IMR-90 (cell line): ENCODE measurements around the gene LRP5. TPM values are rescaled to one million over a fixed set of nuclear protein-coding genes. Genes with fewer than 3 reads are reported as not detected.

Experiments used
- ATAC-seq: fragments of 200-7000 bp; cut with Tn5 transposase; 2 replicates; pipeline ENCODE4 v1.9.1; 2020; ENCODE audit warnings: low read depth, mild to moderate bottlenecking, moderate library complexity
- BruUV-seq: library from RNA; stranded (reverse); fragments of 400-500 nt; replicated peaks from 2 replicates; lab custom pipeline; 2021; lab: Mats Ljungman, UMichigan
- CTCF ChIA-PET: fragments of 300-600 bp; formaldehyde crosslinking; extraction: SDS; loops from one replicate; lab custom pipeline; 2021; ENCODE audit warnings: antibody characterized with exemption; lab: Yijun Ruan, JAX
- POLR2A ChIA-PET: fragments of 300-600 bp; sonication (Branson Sonifier 250); formaldehyde crosslinking; loops from one replicate; lab custom pipeline; 2022; ENCODE audit warnings: antibody characterized with exemption; ENCODE audit not compliant: unreplicated experiment; lab: Charles Lee
- DNase-seq: peaks from one replicate; pipeline ENCODE4 v3.0.0; 2013
- H2AFZ ChIP-seq: replicated peaks from 2 replicates; pipeline ENCODE3; 2013; ENCODE audit warnings: low read length, mild to moderate bottlenecking; ENCODE audit not compliant: poor library complexity
- H2AK5ac ChIP-seq: 2 replicates; pipeline ENCODE4 v1.6.1; 2013; ENCODE audit warnings: low read depth, low read length, inconsistent platforms
- H2AK9ac ChIP-seq: replicated peaks from 2 replicates; pipeline ENCODE3; 2013; ENCODE audit warnings: mild to moderate bottlenecking, low read depth, low read length, moderate library complexity; ENCODE audit not compliant: poor library complexity
- H2BK120ac ChIP-seq: 2 replicates; pipeline ENCODE4 v1.6.1; 2013; ENCODE audit warnings: low read depth, low read length, inconsistent platforms
- H2BK15ac ChIP-seq: 3 replicates; pipeline ENCODE4 v1.6.1; 2013; ENCODE audit warnings: low read depth, low read length, inconsistent platforms
- H2BK20ac ChIP-seq: 2 replicates; pipeline ENCODE4 v1.6.1; 2013; ENCODE audit warnings: low read depth, mild to moderate bottlenecking, inconsistent platforms, low read length, moderate library complexity
- H2BK5ac ChIP-seq: 2 replicates; pipeline ENCODE4 v1.6.1; 2013; ENCODE audit warnings: mild to moderate bottlenecking, low read depth, low read length, inconsistent platforms; ENCODE audit not compliant: poor library complexity, severe bottlenecking
- H3K14ac ChIP-seq: replicated peaks from 2 replicates; pipeline ENCODE4 v1.6.1; 2013; ENCODE audit warnings: low read depth, low read length, inconsistent platforms
- H3K18ac ChIP-seq: 2 replicates; pipeline ENCODE4 v1.6.1; 2013; ENCODE audit warnings: low read depth, low read length, control low read depth
- H3K23ac ChIP-seq: 2 replicates; pipeline ENCODE4 v1.6.1; 2013; ENCODE audit warnings: low read depth, low read length, inconsistent platforms
- H3K27ac ChIP-seq: 2 replicates; pipeline ENCODE4 v1.5.1; 2013; ENCODE audit warnings: mild to moderate bottlenecking, control low read depth, low read length; ENCODE audit not compliant: insufficient read depth
- H3K27me3 ChIP-seq: 2 replicates; pipeline ENCODE4 v1.6.1; 2013; ENCODE audit warnings: low read length; ENCODE audit not compliant: control insufficient read depth, insufficient read depth
- H3K36me3 ChIP-seq: 2 replicates; pipeline ENCODE4 v1.6.1; 2013; ENCODE audit warnings: low read length, mixed read lengths; ENCODE audit not compliant: control insufficient read depth, insufficient read depth
- H3K4ac ChIP-seq: 2 replicates; pipeline ENCODE4 v1.6.1; 2013; ENCODE audit warnings: low read depth, low read length, inconsistent platforms
- H3K4me1 ChIP-seq: 2 replicates; pipeline ENCODE4 v1.6.1; 2013; ENCODE audit warnings: low read length, mixed read lengths; ENCODE audit not compliant: control insufficient read depth, insufficient read depth
- H3K4me2 ChIP-seq: 2 replicates; pipeline ENCODE4 v1.6.1; 2013; ENCODE audit warnings: low read depth, mild to moderate bottlenecking, control low read depth, low read length, moderate library complexity
- H3K4me3 ChIP-seq: 2 replicates; pipeline ENCODE4 v1.5.1; 2013; ENCODE audit warnings: low read depth, mild to moderate bottlenecking, control low read depth, low read length, moderate library complexity; ENCODE audit not compliant: insufficient read depth
- H3K56ac ChIP-seq: 2 replicates; pipeline ENCODE4 v1.6.1; 2013; ENCODE audit warnings: low read length, inconsistent platforms; ENCODE audit not compliant: insufficient read depth; ENCODE audit errors: extremely low read depth
- H3K79me1 ChIP-seq, 2 experiments: 2 replicates each; pipeline ENCODE4 v1.6.1; 2013; ENCODE audit warnings: low read length in 2 of 2, inconsistent platforms in 1 of 2, low read depth in 1 of 2
- H3K9ac ChIP-seq: 2 replicates; pipeline ENCODE4 v1.6.1; 2013; ENCODE audit warnings: low read depth, low read length, control low read depth
- H3K9me1 ChIP-seq: 2 replicates; pipeline ENCODE4 v1.6.1; 2013; ENCODE audit warnings: low read length, inconsistent platforms; ENCODE audit not compliant: insufficient read depth
- H3K9me3 ChIP-seq: 2 replicates; pipeline ENCODE4 v1.6.1; 2013; ENCODE audit warnings: low read length; ENCODE audit not compliant: control insufficient read depth, insufficient read depth
- H4K20me1 ChIP-seq: 2 replicates; pipeline ENCODE4 v1.6.1; 2013; ENCODE audit warnings: low read length, inconsistent platforms; ENCODE audit not compliant: insufficient read depth
- H4K5ac ChIP-seq: 2 replicates; pipeline ENCODE4 v1.6.1; 2013; ENCODE audit warnings: mild to moderate bottlenecking, low read depth, low read length, control low read depth
- H4K8ac ChIP-seq, 2 experiments: 2 replicates each; pipeline ENCODE4 v1.6.1; 2013; ENCODE audit warnings: low read depth in 2 of 2, low read length in 2 of 2, control low read depth in 1 of 2, inconsistent platforms in 1 of 2
- H4K91ac ChIP-seq: 2 replicates; pipeline ENCODE4 v1.6.1; 2013; ENCODE audit warnings: low read depth, low read length, inconsistent platforms; ENCODE audit not compliant: insufficient read depth
- BHLHE40 ChIP-seq: fragments of 150-350 bp; IDR thresholded peaks from 2 replicates; pipeline ENCODE4 v1.6.1; 2016; ENCODE audit warnings: mild to moderate bottlenecking, low read depth, low read length
- CEBPB ChIP-seq: IDR thresholded peaks from 2 replicates; pipeline ENCODE4 v1.6.1; 2012; ENCODE audit warnings: low read depth, low read length, improper control_type of control experiment
- CHD1 ChIP-seq: IDR thresholded peaks from 2 replicates; pipeline ENCODE4 v1.6.1; 2012; ENCODE audit warnings: low read depth, low read length, improper control_type of control experiment
- CTCF ChIP-seq: conservative IDR thresholded peaks from 2 replicates; pipeline ENCODE4 v1.5.1; 2012; ENCODE audit warnings: mild to moderate bottlenecking, low read depth, low read length, improper control_type of control experiment
- ELK1 ChIP-seq: fragments of 150-350 bp; IDR thresholded peaks from 2 replicates; pipeline ENCODE4 v1.6.1; 2016; ENCODE audit warnings: low read depth, mild to moderate bottlenecking, low read length, moderate library complexity, borderline replicate concordance
- MAFK ChIP-seq: IDR thresholded peaks from 2 replicates; pipeline ENCODE4 v1.6.1; 2012; ENCODE audit warnings: low read depth, low read length, improper control_type of control experiment
- MAZ ChIP-seq: IDR thresholded peaks from 2 replicates; pipeline ENCODE4 v1.6.1; 2012; ENCODE audit warnings: low read depth, mild to moderate bottlenecking, low read length, improper control_type of control experiment, moderate library complexity, borderline replicate concordance
- NFE2L2 ChIP-seq: fragments of 150-350 bp; IDR thresholded peaks from 2 replicates; pipeline ENCODE4 v1.6.1; 2016; ENCODE audit warnings: low read depth, mild to moderate bottlenecking, low read length
- POLR2A ChIP-seq: IDR thresholded peaks from 2 replicates; pipeline ENCODE4 v1.6.1; 2012; ENCODE audit warnings: mild to moderate bottlenecking, low read depth, low read length
- RFX5 ChIP-seq: IDR thresholded peaks from 2 replicates; pipeline ENCODE4 v1.8.0; 2012; ENCODE audit warnings: low read depth, mild to moderate bottlenecking, low read length, moderate library complexity
- SMC3 ChIP-seq: fragments of 150-350 bp; IDR thresholded peaks from 2 replicates; pipeline ENCODE4 v1.6.1; 2016; ENCODE audit warnings: low read depth, mild to moderate bottlenecking, antibody characterized with exemption, low read length, moderate library complexity
- USF2 ChIP-seq: fragments of 150-350 bp; IDR thresholded peaks from 2 replicates; pipeline ENCODE4 v1.6.1; 2017; ENCODE audit warnings: mild to moderate bottlenecking, antibody characterized with exemption, low read length, low read depth
- WGBS, 2 experiments: methylation state at CpG; one replicate each; pipeline versions ENCODE4 v1.1.5 to v1.1.7; 2013; ENCODE audit warnings: missing lambda C conversion rate in 2 of 2; ENCODE audit not compliant: insufficient read length in 1 of 2; ENCODE audit errors: extremely low coverage in 2 of 2; 5-methylcytosine and 5-hydroxymethylcytosine counted together
- dilution Hi-C: fragments of 300-500 bp; cut with HindIII; formaldehyde crosslinking; loops from one replicate; pipeline ENCODE4 v1.14.3; 2018; ENCODE audit warnings: low sequenced_read_pairs; ENCODE audit not compliant: unreplicated experiment
- in situ Hi-C: fragments of 300-500 bp; cut with MboI; formaldehyde crosslinking; loops from 3 replicates; pipeline ENCODE4 v1.14.3; 2019; ENCODE audit warnings: low sequenced_read_pairs, inconsistent platforms, mixed read lengths
- intact Hi-C: fragments of 100-400 bp; cut with micrococcal nuclease; formaldehyde crosslinking; loops from 2 replicates; pipeline ENCODE4 v1.10.0; 2022
- polyA plus RNA-seq, 3 experiments: library from polyadenylated mRNA; depleted of rRNA; stranded (reverse); fragments of >200 nt; gene quantifications; 2 replicates each; pipeline ENCODE4 v1.2.3, GENCODE V29; 2012; ENCODE audit warnings: low replicate concordance in 1 of 3
- total RNA-seq: library from RNA; depleted of rRNA; stranded (reverse); fragments of >200 nt; gene quantifications from 2 replicates; pipeline ENCODE4 v1.2.3, GENCODE V29; 2012

Gene LRP5
- total and polyA plus RNA-seq, 2 of the 4 experiments (the other 2 are of a cell fraction) = 10.4 to 15.0 TPM

- Histone ChIP-seq H3K18ac (no peak overlapping the region), H2AK9ac (no peak overlapping the region), H3K56ac (no peak overlapping the region), H4K5ac (no peak overlapping the region), H4K8ac (no peak overlapping the region), H3K4me3 (no peak overlapping the region), H4K91ac (no peak overlapping the region), H3K14ac (no peak overlapping the region), H3K4me2 (no peak overlapping the region), H3K23ac (no peak overlapping the region; the same call in 1 of the 2 replicates), H2AFZ (no peak overlapping the region), H3K36me3 (peaks cover 52% of the 10 kb centered on the region), H3K27me3 (no peaks in the 10 kb centered on the region), H3K4ac (no peak overlapping the region), H3K9me1 (peaks cover 6% of the 10 kb centered on the region; the same call in 1 of the 2 replicates), H2BK20ac (no peak overlapping the region), H2BK5ac (no peak overlapping the region), H3K9ac (no peak overlapping the region), H3K9me3 (no peaks in the 10 kb centered on the region), H2BK120ac (no peak overlapping the region), H2BK15ac (no peak overlapping the region), H3K4me1 (no peaks in the 10 kb centered on the region), H2AK5ac (no peak overlapping the region), H3K79me1 (no peaks in the 10 kb centered on the region), H4K20me1 (no peaks in the 10 kb centered on the region; the same call in 1 of the 2 replicates), H3K27ac (no peak overlapping the region)
- in situ Hi-C loops (no loop called here), intact Hi-C loops (no loop called here), dilution Hi-C loops (no loop called here)
- CTCF ChIA-PET = interaction anchor here (0.5 to 1.0 kb wide), 2 partner anchors 11 to 589 kb away, joined by 3 to 7 read pairs; no protein-coding TSS in a partner anchor
- WGBS, 2 experiments = 83% methylated on average over 10 of the region's 34 CpGs; no CpG with 5 or more reads in 1 of the 2 experiments
- no peak for ATAC-seq
- BruUV-seq = no TSS peak
- TF ChIP-seq CTCF (no peak), CEBPB (no peak), SMC3 (no peak), NFE2L2 (no peak), BHLHE40 (no peak), RFX5 (no peak), CHD1 (no peak), MAFK (no peak), USF2 (no peak), POLR2A (no peak), ELK1 (no peak), MAZ (no peak)
- POLR2A ChIA-PET = no interaction called here
- no peak for DNase-seq
Observed at GRCh38 chr11:68406324-68407313, 94.2 kb downstream of the LRP5 start.
